ENCODE measurements around the gene DBP. TPM values are rescaled to one million over a fixed set of nuclear protein-coding genes. Genes with fewer than 3 reads are reported as not detected.
A peak's percentile ranks its signal among the peaks of the same experiment; 100 is the strongest.

DBP gene
- total RNA-seq, 6 experiments from 2014 or later: 1.8 to 11.6 (median 3.3) TPM

DNA sequence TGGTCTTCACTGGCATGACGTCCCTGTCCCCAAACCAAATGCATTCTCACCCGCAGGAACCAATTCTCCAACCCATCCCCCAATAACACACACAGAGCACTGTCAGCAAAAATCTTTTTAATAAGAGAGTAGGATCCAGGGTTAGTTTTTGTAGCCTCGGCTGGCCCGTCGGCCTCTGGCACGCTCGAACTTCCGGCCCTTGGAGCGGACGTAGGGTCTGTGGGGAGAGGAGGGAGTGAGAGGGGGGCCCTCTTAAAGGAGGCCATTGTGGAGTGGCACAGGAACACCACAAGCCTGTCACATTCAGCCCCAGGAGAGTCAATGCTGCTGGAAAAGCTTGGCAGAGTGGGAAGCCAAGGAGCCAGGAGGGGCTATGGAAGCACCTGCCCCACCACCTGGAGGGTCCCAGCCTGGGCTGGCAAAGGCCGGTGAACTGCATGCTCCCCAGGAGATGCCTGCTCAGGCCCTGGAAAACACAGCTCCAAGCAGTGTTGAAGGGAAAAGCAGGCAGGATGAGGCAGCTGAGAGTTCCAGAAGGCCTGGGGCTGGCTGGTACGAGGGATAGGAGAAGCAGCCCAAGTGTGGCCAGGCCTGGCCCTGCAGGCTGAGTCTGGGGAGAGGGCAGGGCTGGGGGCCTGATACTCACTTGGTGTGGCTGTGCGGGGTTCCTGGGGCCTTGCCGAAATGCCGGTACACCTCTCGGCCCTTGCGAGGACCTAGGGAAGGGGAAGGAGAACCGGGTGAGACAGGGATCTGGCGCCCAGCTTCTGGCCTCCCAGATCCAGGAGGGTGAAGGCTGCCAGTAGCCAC, 21.7 kb downstream of the DBP start:
- intact Hi-C loops (cut with DNase I): no loop called here
- no peaks in the 10 kb centered on the region for H3K9me3 ChIP-seq

DNA sequence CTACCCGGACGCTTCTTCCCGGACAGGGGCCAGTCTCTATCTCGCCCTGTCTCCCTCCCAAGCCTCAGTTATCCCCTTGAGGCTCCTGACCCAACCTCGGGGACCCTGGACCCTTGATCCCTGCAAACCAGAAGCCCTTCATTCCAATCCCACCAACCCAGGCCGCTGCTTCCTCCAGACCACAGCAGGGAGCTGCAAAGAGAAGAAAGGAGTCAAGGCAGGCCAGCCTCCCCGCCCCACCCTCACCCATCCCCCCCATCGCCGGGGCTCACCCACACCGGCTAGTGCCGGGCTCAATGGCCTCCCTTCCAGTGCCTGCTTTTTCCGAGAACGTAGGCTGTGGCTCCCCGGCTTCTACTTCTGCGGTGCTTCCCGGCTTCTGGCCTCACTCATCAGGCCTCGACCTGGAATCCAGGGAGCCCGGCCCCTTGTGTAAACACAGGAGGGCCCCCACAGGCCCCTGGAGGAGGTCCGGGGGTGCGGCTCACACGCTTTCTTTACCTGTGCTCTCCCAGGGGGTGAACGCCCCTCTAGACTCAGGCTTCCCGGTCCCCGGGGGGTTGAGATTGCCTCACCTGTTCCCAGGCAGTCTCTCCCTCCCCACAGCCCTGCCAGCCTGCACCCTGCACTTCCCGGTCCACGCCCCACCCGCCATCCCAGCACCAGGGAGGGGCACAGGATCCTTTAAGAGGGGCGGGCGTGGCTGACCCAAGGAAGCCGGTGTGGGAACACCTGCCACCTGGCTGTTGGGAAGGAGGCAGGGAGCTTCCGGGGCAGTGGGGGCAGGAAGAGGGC, 22.5 kb downstream of the DBP start, which contains the start of gene FAM83E:
FAM83E (minus strand) TSS at position 641 of the 795 bp plus-strand sequence. CDS start 1,704 bp downstream, outside the sequence.
- no peaks in the 10 kb centered on the region for H3K9me3 ChIP-seq
- 73% methylated on average over 18 of the region's 31 CpGs for WGBS (ENCODE audit: insufficient coverage, low coverage, low lambda C conversion rate, missing lambda C conversion rate)
- H3K36me3 ChIP-seq: peaks cover 0 to 28% (median 16%) of the 10 kb centered on the region in 4 donors
- H3K4me3 ChIP-seq: no peak within 1 kb of the TSS
- intact Hi-C loops (cut with DNase I): no loop called here
- no peak for ATAC-seq
- H3K4me1 ChIP-seq: peaks cover 0 to 21% (median 8%) of the 10 kb centered on the region in 4 donors
- no peak for DNase-seq
- no peak for TF ChIP-seq POLR2A (IDR thresholded peaks at IDR 0.05)
- no peak for TF ChIP-seq CTCF (IDR thresholded peaks at IDR 0.05)
- no peak within 1 kb of the TSS for H3K27ac ChIP-seq
- no peaks in the 10 kb centered on the region for H3K27me3 ChIP-seq

More for the DNA sequence above, 21.7 kb downstream of the DBP start:
- H3K4me3 ChIP-seq: no peak overlapping the region
- H3K4me1 ChIP-seq: peaks cover 0 to 26% (median 11%) of the 10 kb centered on the region in 4 donors
- H3K36me3 ChIP-seq: peaks cover 0 to 28% (median 16%) of the 10 kb centered on the region in 4 donors
- 59% methylated on average over 5 of the region's 19 CpGs for WGBS (ENCODE audit: insufficient coverage, low coverage, low lambda C conversion rate, missing lambda C conversion rate)
- no peak overlapping the region for H3K27ac ChIP-seq
- TF ChIP-seq CTCF (IDR thresholded peaks at IDR 0.05): no peak
- no peak for TF ChIP-seq POLR2A (IDR thresholded peaks at IDR 0.05)
- no peaks in the 10 kb centered on the region for H3K27me3 ChIP-seq
- no peak for ATAC-seq
- no peak for DNase-seq

DNA sequence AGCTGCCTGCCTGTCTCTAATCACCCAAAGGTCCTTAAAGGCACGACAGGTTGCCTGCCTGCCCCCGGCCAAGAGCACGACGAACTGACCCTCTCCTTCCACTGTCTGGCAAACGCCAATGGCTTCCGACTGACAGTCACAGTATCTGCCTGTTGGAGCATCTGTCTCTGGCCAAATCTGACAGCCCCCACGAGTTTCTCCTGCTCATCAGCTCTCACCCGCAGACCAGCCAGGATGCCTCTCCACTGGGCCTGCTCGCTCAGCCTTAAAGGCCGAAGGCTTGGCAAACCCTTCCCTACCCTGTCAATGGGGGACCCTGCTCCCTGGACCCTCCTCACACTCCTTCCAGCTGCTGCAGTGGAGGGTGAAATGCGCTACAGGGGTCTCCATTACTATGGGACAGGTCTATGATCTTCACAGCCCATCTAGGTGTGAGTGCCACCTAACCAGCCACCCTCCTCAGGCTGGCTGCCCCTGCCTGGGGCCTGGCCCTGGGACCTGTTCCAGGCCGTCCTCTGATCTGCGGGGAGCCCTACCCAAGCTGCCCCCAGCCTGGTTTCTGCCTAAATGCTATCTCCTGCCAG, 23.2 kb downstream of the DBP start:
- TF ChIP-seq CTCF (IDR thresholded peaks at IDR 0.05) (no peak), POLR2A (IDR thresholded peaks at IDR 0.05) (no peak)
- intact Hi-C loops (cut with DNase I): no loop called here
- DNase-seq: no peak
- whole genome bisulfite sequencing (ENCODE audit: insufficient coverage, low coverage, low lambda C conversion rate, missing lambda C conversion rate): 67% methylated on average over 9 of the region's 13 CpGs
- no peak for ATAC-seq
- Histone ChIP-seq H3K4me1 (peaks cover 0 to 21% (median 8%) of the 10 kb centered on the region in 4 donors), H3K36me3 (peaks cover 0 to 28% (median 16%) of the 10 kb centered on the region in 4 donors), H3K27me3 (no peaks in the 10 kb centered on the region), H3K27ac (no peak overlapping the region), H3K4me3 (no peak overlapping the region), H3K9me3 (no peaks in the 10 kb centered on the region)

- Histone ChIP-seq H3K9me3 (no peaks in the 10 kb centered on the region), H3K4me1 (peaks cover 0 to 20% (median 7%) of the 10 kb centered on the region in 4 donors), H3K36me3 (peaks cover 0 to 28% (median 16%) of the 10 kb centered on the region in 4 donors), H3K27ac (no peak overlapping the region), H3K27me3 (no peaks in the 10 kb centered on the region), H3K4me3 (no peak overlapping the region)
- ATAC-seq: peak; percentile 53 to 82 (median 64)
- TF ChIP-seq POLR2A (IDR thresholded peaks at IDR 0.05): no peak
- no peak for TF ChIP-seq CTCF (IDR thresholded peaks at IDR 0.05)
- WGBS (ENCODE audit: insufficient coverage, low coverage, low lambda C conversion rate, missing lambda C conversion rate): 57% methylated on average over 5 of the region's 39 CpGs
- DNase-seq: peak in 1 of 3 donors; percentile 68
- intact Hi-C loops (cut with DNase I): no loop called here
Measured at GRCh38 chr19:48613024-48613851, 23.9 kb downstream of the DBP start.
